ENCODE results near the gene ZNF407.

Gene ZNF407

GRCh38 chr18:74995419-74995736 lies 397.7 kb downstream of the ZNF407 start:
- no peak for DNase-seq (ENCODE audit: extremely low read depth in 1 of 2, low read depth in 1 of 2)

GRCh38 chr18:74996055-74996454 lies 398.4 kb downstream of the ZNF407 start:
- DNase-seq (ENCODE audit: extremely low read depth in 1 of 2, low read depth in 1 of 2): no peak

GRCh38 chr18:74996996-74997395 lies 399.3 kb downstream of the ZNF407 start:
- DNase-seq (ENCODE audit: extremely low read depth in 1 of 2, low read depth in 1 of 2): no peak

GRCh38 chr18:75000920-75001319 lies 403.2 kb downstream of the ZNF407 start:
- no peak for DNase-seq (ENCODE audit: extremely low read depth in 1 of 2, low read depth in 1 of 2)

- no peak for DNase-seq (ENCODE audit: extremely low read depth in 1 of 2, low read depth in 1 of 2)
Measured at GRCh38 chr18:75003039-75003438, 405.4 kb downstream of the ZNF407 start.

- no peak for DNase-seq (ENCODE audit: extremely low read depth in 1 of 2, low read depth in 1 of 2)
Measured at GRCh38 chr18:75003764-75004690, 406.4 kb downstream of the ZNF407 start.

GRCh38 chr18:75005626-75006025 lies 408.0 kb downstream of the ZNF407 start:
- no peak for DNase-seq (ENCODE audit: extremely low read depth in 1 of 2, low read depth in 1 of 2)

- no peak for DNase-seq (ENCODE audit: extremely low read depth in 1 of 2, low read depth in 1 of 2)
Measured at GRCh38 chr18:75008186-75008585, 410.5 kb downstream of the ZNF407 start.

- no peak for DNase-seq (ENCODE audit: extremely low read depth in 1 of 2, low read depth in 1 of 2)
Measured at GRCh38 chr18:75009296-75009695, 411.6 kb downstream of the ZNF407 start.

- DNase-seq (ENCODE audit: extremely low read depth in 1 of 2, low read depth in 1 of 2): no peak
Measured at GRCh38 chr18:75009878-75010277, 412.2 kb downstream of the ZNF407 start.

- DNase-seq (ENCODE audit: extremely low read depth in 1 of 2, low read depth in 1 of 2): no peak
Measured at GRCh38 chr18:75010278-75010677, 412.6 kb downstream of the ZNF407 start.

GRCh38 chr18:75010689-75011088 lies 413.0 kb downstream of the ZNF407 start:
- no peak for DNase-seq (ENCODE audit: extremely low read depth in 1 of 2, low read depth in 1 of 2)

GRCh38 chr18:75016025-75016717 lies 418.5 kb downstream of the ZNF407 start:
- no peak for DNase-seq (ENCODE audit: extremely low read depth in 1 of 2, low read depth in 1 of 2)

- DNase-seq (ENCODE audit: extremely low read depth in 1 of 2, low read depth in 1 of 2): no peak
Measured at GRCh38 chr18:75023473-75023872, 425.8 kb downstream of the ZNF407 start.

GRCh38 chr18:75024871-75025270 lies 427.2 kb downstream of the ZNF407 start:
- no peak for DNase-seq (ENCODE audit: extremely low read depth in 1 of 2, low read depth in 1 of 2)

- DNase-seq (ENCODE audit: extremely low read depth in 1 of 2, low read depth in 1 of 2): no peak
Measured at GRCh38 chr18:75025573-75025972, 427.9 kb downstream of the ZNF407 start.

GRCh38 chr18:75029481-75029880 lies 431.8 kb downstream of the ZNF407 start:
- no peak for DNase-seq (ENCODE audit: extremely low read depth in 1 of 2, low read depth in 1 of 2)

GRCh38 chr18:75031717-75032317 lies 434.1 kb downstream of the ZNF407 start:
- DNase-seq (ENCODE audit: extremely low read depth in 1 of 2, low read depth in 1 of 2): no peak

GRCh38 chr18:75033516-75033915 lies 435.8 kb downstream of the ZNF407 start:
- DNase-seq (ENCODE audit: extremely low read depth in 1 of 2, low read depth in 1 of 2): no peak

GRCh38 chr18:75034937-75035336 lies 437.3 kb downstream of the ZNF407 start:
- no peak for DNase-seq (ENCODE audit: extremely low read depth in 1 of 2, low read depth in 1 of 2)

- DNase-seq (ENCODE audit: extremely low read depth in 1 of 2, low read depth in 1 of 2): no peak
Measured at GRCh38 chr18:75035928-75036327, 438.3 kb downstream of the ZNF407 start.
